GM19193 (cell line): ENCODE data around the gene MUC2.

Experiments
- POLR2A ChIP-seq: IDR thresholded peaks from 4 replicates; pipeline ENCODE4 v1.6.1; 2011; ENCODE audit not compliant: insufficient read depth, insufficient read length; ENCODE audit errors: extremely low read depth

MUC2 gene

GRCh38 chr11:1120532-1121330, 46.1 kb downstream of the MUC2 start:
- TF ChIP-seq POLR2A, result no peak

- TF ChIP-seq POLR2A, result no peak
Observed at GRCh38 chr11:1121331-1121812, 46.7 kb downstream of the MUC2 start.

GRCh38 chr11:1121813-1122663, 47.4 kb downstream of the MUC2 start:
- TF ChIP-seq POLR2A, result no peak

GRCh38 chr11:1122664-1123002, 48.0 kb downstream of the MUC2 start:
- TF ChIP-seq POLR2A, result no peak

GRCh38 chr11:1123970-1124369, 49.3 kb downstream of the MUC2 start:
- TF ChIP-seq POLR2A, result no peak
